HG03039 (cell line): ENCODE results near the gene ZC3H18.

Experiments used
- ATAC-seq: cut with Tn5 transposase; IDR thresholded peaks from one replicate; pipeline ENCODE4 v1.9.1; 2021; ENCODE audit warnings: mild to moderate bottlenecking, moderate library complexity; ENCODE audit not compliant: unreplicated experiment

The ZC3H18 gene

GRCh38 chr16:88619859-88620815, 49.9 kb downstream of the ZC3H18 start:
- ATAC-seq = no peak

- no peak for ATAC-seq
Measured at GRCh38 chr16:88622125-88622524, 51.9 kb downstream of the ZC3H18 start.

- no peak for ATAC-seq
Measured at GRCh38 chr16:88622866-88623265, 52.7 kb downstream of the ZC3H18 start.

- no peak for ATAC-seq
Measured at GRCh38 chr16:88623858-88624257, 53.7 kb downstream of the ZC3H18 start.

GRCh38 chr16:88624481-88624880, 54.3 kb downstream of the ZC3H18 start:
- no peak for ATAC-seq

GRCh38 chr16:88624977-88625576, 54.9 kb downstream of the ZC3H18 start:
- ATAC-seq = no peak

GRCh38 chr16:88626646-88627045, 56.4 kb downstream of the ZC3H18 start:
- ATAC-seq = no peak

GRCh38 chr16:88627531-88628411, 57.6 kb downstream of the ZC3H18 start:
- ATAC-seq = no peak

- ATAC-seq = no peak
Measured at GRCh38 chr16:88628512-88628974, 58.3 kb downstream of the ZC3H18 start.

GRCh38 chr16:88629835-88630234, 59.6 kb downstream of the ZC3H18 start:
- no peak for ATAC-seq

GRCh38 chr16:88630433-88630832, 60.2 kb downstream of the ZC3H18 start:
- ATAC-seq = no peak

- no peak for ATAC-seq
Measured at GRCh38 chr16:88630941-88631340, 60.7 kb downstream of the ZC3H18 start.

- no peak for ATAC-seq
Measured at GRCh38 chr16:88631384-88631783, 61.2 kb downstream of the ZC3H18 start.

GRCh38 chr16:88631920-88632586, 61.9 kb downstream of the ZC3H18 start:
- ATAC-seq = no peak

- ATAC-seq = no peak
Measured at GRCh38 chr16:88632587-88632930, 62.4 kb downstream of the ZC3H18 start.

GRCh38 chr16:88633684-88634140, 63.5 kb downstream of the ZC3H18 start:
- no peak for ATAC-seq

GRCh38 chr16:88634141-88634993, 64.2 kb downstream of the ZC3H18 start:
- no peak for ATAC-seq

- ATAC-seq = no peak
Measured at GRCh38 chr16:88634994-88635670, 64.9 kb downstream of the ZC3H18 start.

GRCh38 chr16:88635671-88636319, 65.6 kb downstream of the ZC3H18 start:
- ATAC-seq = no peak
